Memory B cell (primary cell): ENCODE measurements around the gene NOLC1.

Experiments
- ATAC-seq: fragments of 150-1000 bp; cut with Tn5 transposase; 2 replicates; pipeline ENCODE4 v1.10.0; 2021; ENCODE audit warnings: low read depth, mild to moderate bottlenecking, moderate library complexity
- DNase-seq, 2 donors: peaks; one replicate each; pipeline ENCODE4 v3.0.0; 2022; ENCODE audit warnings: low spot score in 2 of 2
- H3K27ac Mint-ChIP-seq: one replicate; pipeline ENCODE4 v1.8.0; 2022; ENCODE audit warnings: mild to moderate bottlenecking, moderate library complexity, mixed read lengths
- H3K27me3 Mint-ChIP-seq: one replicate; pipeline ENCODE4 v1.8.0; 2022; ENCODE audit warnings: mixed read lengths
- H3K36me3 Mint-ChIP-seq: one replicate; pipeline ENCODE4 v1.8.0; 2022; ENCODE audit warnings: mild to moderate bottlenecking, mixed read lengths
- H3K4me1 Mint-ChIP-seq: one replicate; pipeline ENCODE4 v1.8.0; 2022; ENCODE audit warnings: mixed read lengths
- H3K4me3 Mint-ChIP-seq: one replicate; pipeline ENCODE4 v1.8.0; 2022; ENCODE audit warnings: mild to moderate bottlenecking, moderate library complexity, mixed read lengths
- H3K9me3 Mint-ChIP-seq: one replicate; pipeline ENCODE4 v1.8.0; 2022; ENCODE audit warnings: mixed read lengths

The NOLC1 gene

GRCh38 chr10:102154466-102155116 is 2.4 kb downstream of the NOLC1 start:
- peak overlapping the region; percentile 41 for H3K4me3 Mint-ChIP-seq
- DNase-seq: no peak
- peaks cover 25% of the 10 kb centered on the region for H3K4me1 Mint-ChIP-seq
- peaks cover 20% of the 10 kb centered on the region for H3K36me3 Mint-ChIP-seq
- no peaks in the 10 kb centered on the region for H3K9me3 Mint-ChIP-seq
- no peak overlapping the region for H3K27ac Mint-ChIP-seq
- no peaks in the 10 kb centered on the region for H3K27me3 Mint-ChIP-seq
- ATAC-seq: no peak

GRCh38 chr10:102157224-102157623 is 5.0 kb downstream of the NOLC1 start:
- Mint-ChIP-seq H3K27ac (no peak overlapping the region), H3K4me1 (peaks cover 17% of the 10 kb centered on the region)

GRCh38 chr10:102159051-102159597 is 6.9 kb downstream of the NOLC1 start:
- Mint-ChIP-seq H3K9me3 (no peaks in the 10 kb centered on the region), H3K27me3 (no peaks in the 10 kb centered on the region), H3K4me3 (no peak overlapping the region), H3K36me3 (peaks cover 34% of the 10 kb centered on the region), H3K4me1 (peaks cover 9% of the 10 kb centered on the region), H3K27ac (no peak overlapping the region)
- ATAC-seq (no peak), DNase-seq (no peak)

More at GRCh38 chr10:102157224-102157623, 5.0 kb downstream of the NOLC1 start:
- DNase-seq (no peak), ATAC-seq (no peak)
- Mint-ChIP-seq H3K27me3 (no peaks in the 10 kb centered on the region), H3K36me3 (peaks cover 36% of the 10 kb centered on the region), H3K9me3 (no peaks in the 10 kb centered on the region), H3K4me3 (no peak overlapping the region)

GRCh38 chr10:102159831-102160230 is 7.6 kb downstream of the NOLC1 start:
- H3K36me3 Mint-ChIP-seq: peaks cover 34% of the 10 kb centered on the region
- no peak for DNase-seq
- no peaks in the 10 kb centered on the region for H3K27me3 Mint-ChIP-seq
- H3K4me1 Mint-ChIP-seq: peaks cover 9% of the 10 kb centered on the region
- H3K27ac Mint-ChIP-seq: no peak overlapping the region
- H3K9me3 Mint-ChIP-seq: no peaks in the 10 kb centered on the region
- no peak overlapping the region for H3K4me3 Mint-ChIP-seq
- ATAC-seq: no peak

- H3K9me3 Mint-ChIP-seq: no peaks in the 10 kb centered on the region
Measured at GRCh38 chr10:102163342-102163989, 11.3 kb downstream of the NOLC1 start.

GRCh38 chr10:102167861-102168260 is 15.7 kb downstream of the NOLC1 start:
- ATAC-seq (no peak), DNase-seq (no peak)
- Mint-ChIP-seq H3K36me3 (peaks cover 1% of the 10 kb centered on the region), H3K4me1 (peaks cover 2% of the 10 kb centered on the region), H3K27me3 (peaks cover 4% of the 10 kb centered on the region), H3K4me3 (no peak overlapping the region), H3K9me3 (no peaks in the 10 kb centered on the region), H3K27ac (no peak overlapping the region)

More at GRCh38 chr10:102163342-102163989, 11.3 kb downstream of the NOLC1 start:
- H3K27ac Mint-ChIP-seq: no peak overlapping the region
- H3K4me1 Mint-ChIP-seq: peaks cover 2% of the 10 kb centered on the region
- H3K4me3 Mint-ChIP-seq: no peak overlapping the region
- DNase-seq (no peak), ATAC-seq (no peak)
- peaks cover 24% of the 10 kb centered on the region for H3K36me3 Mint-ChIP-seq
- no peaks in the 10 kb centered on the region for H3K27me3 Mint-ChIP-seq

GRCh38 chr10:102170602-102171001 is 18.4 kb downstream of the NOLC1 start:
- no peak overlapping the region for H3K4me3 Mint-ChIP-seq
- peaks cover 4% of the 10 kb centered on the region for H3K27me3 Mint-ChIP-seq
- no peak overlapping the region for H3K27ac Mint-ChIP-seq
- no peaks in the 10 kb centered on the region for H3K36me3 Mint-ChIP-seq
- peaks cover 2% of the 10 kb centered on the region for H3K4me1 Mint-ChIP-seq
- DNase-seq (no peak), ATAC-seq (no peak)
- no peaks in the 10 kb centered on the region for H3K9me3 Mint-ChIP-seq

GRCh38 chr10:102172288-102172687 is 20.1 kb downstream of the NOLC1 start:
- Mint-ChIP-seq H3K27me3 (peaks cover 6% of the 10 kb centered on the region), H3K27ac (no peak overlapping the region), H3K4me1 (peaks cover 2% of the 10 kb centered on the region), H3K4me3 (no peak overlapping the region), H3K9me3 (no peaks in the 10 kb centered on the region), H3K36me3 (no peaks in the 10 kb centered on the region)
- no peak for ATAC-seq
- DNase-seq: no peak

- Mint-ChIP-seq H3K27ac (no peak overlapping the region), H3K9me3 (no peaks in the 10 kb centered on the region), H3K4me1 (no peaks in the 10 kb centered on the region), H3K4me3 (no peak overlapping the region), H3K27me3 (peaks cover 7% of the 10 kb centered on the region), H3K36me3 (no peaks in the 10 kb centered on the region)
- DNase-seq: no peak
- no peak for ATAC-seq
Measured at GRCh38 chr10:102175415-102175814, 23.2 kb downstream of the NOLC1 start.

- Mint-ChIP-seq H3K4me3 (no peak overlapping the region), H3K4me1 (peaks cover 4% of the 10 kb centered on the region), H3K9me3 (peaks cover 8% of the 10 kb centered on the region), H3K36me3 (peaks cover 3% of the 10 kb centered on the region), H3K27me3 (peaks cover 1% of the 10 kb centered on the region), H3K27ac (no peak overlapping the region)
- no peak for DNase-seq
- no peak for ATAC-seq
Measured at GRCh38 chr10:102184606-102185005, 32.4 kb downstream of the NOLC1 start.

GRCh38 chr10:102185272-102185671 is 33.1 kb downstream of the NOLC1 start:
- Mint-ChIP-seq H3K4me1 (peaks cover 4% of the 10 kb centered on the region), H3K9me3 (peaks cover 8% of the 10 kb centered on the region), H3K27me3 (peaks cover 1% of the 10 kb centered on the region), H3K27ac (no peak overlapping the region), H3K4me3 (no peak overlapping the region), H3K36me3 (peaks cover 3% of the 10 kb centered on the region)
- DNase-seq (no peak), ATAC-seq (no peak)

- H3K27ac Mint-ChIP-seq: peak overlapping the region; percentile 11
- H3K4me1 Mint-ChIP-seq: peaks cover 4% of the 10 kb centered on the region
- H3K4me3 Mint-ChIP-seq: no peak overlapping the region
- H3K9me3 Mint-ChIP-seq: peaks cover 8% of the 10 kb centered on the region
- H3K27me3 Mint-ChIP-seq: peaks cover 1% of the 10 kb centered on the region
- ATAC-seq: peak; percentile 69
- DNase-seq: no peak
- H3K36me3 Mint-ChIP-seq: peaks cover 3% of the 10 kb centered on the region
Measured at GRCh38 chr10:102185811-102186527, 33.8 kb downstream of the NOLC1 start.

GRCh38 chr10:102188298-102188940 is 36.2 kb downstream of the NOLC1 start:
- H3K9me3 Mint-ChIP-seq: peaks cover 12% of the 10 kb centered on the region
- peaks cover 4% of the 10 kb centered on the region for H3K4me1 Mint-ChIP-seq
- ATAC-seq (no peak), DNase-seq (no peak)
- peaks cover 6% of the 10 kb centered on the region for H3K36me3 Mint-ChIP-seq
- H3K4me3 Mint-ChIP-seq: no peak overlapping the region
- H3K27me3 Mint-ChIP-seq: no peaks in the 10 kb centered on the region
- no peak overlapping the region for H3K27ac Mint-ChIP-seq
